Measurements from ENCODE around the gene UBTD1.

DNA sequence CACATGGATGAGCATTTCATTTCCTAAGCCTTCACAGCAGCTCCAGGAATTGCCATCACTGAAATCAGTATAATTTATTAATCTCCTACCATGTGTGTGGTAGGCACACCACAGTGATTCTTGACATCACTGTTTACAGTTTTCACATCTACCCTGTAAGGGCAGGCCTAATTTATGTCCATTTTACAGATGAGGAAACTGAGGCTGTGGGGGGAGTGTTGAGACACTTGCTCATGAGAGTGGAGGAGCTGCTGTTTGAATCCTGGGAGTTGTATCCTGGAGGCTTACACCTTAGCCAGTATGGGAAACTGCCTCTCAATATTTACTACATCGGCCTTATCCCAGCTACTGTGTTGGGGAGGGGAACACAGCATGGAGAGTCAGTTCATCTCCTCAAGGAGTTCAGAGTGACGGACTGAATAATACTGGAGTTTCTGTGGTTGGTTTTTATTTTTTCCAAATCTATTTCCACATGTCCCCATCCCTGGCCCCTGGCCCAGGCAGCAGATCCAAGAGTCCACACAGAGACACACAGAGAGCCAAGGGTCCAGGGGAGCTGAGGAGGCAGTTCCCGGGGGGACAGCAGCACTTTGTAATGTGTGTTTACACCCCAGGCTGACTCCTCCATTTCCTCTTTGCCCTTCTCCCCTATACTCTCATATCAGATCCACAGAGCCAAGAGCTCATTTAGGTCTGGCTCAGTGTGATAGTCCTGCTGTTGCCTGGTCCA lies 13.2 kb downstream of the UBTD1 start:
- TF ChIP-seq, protein P1, sequence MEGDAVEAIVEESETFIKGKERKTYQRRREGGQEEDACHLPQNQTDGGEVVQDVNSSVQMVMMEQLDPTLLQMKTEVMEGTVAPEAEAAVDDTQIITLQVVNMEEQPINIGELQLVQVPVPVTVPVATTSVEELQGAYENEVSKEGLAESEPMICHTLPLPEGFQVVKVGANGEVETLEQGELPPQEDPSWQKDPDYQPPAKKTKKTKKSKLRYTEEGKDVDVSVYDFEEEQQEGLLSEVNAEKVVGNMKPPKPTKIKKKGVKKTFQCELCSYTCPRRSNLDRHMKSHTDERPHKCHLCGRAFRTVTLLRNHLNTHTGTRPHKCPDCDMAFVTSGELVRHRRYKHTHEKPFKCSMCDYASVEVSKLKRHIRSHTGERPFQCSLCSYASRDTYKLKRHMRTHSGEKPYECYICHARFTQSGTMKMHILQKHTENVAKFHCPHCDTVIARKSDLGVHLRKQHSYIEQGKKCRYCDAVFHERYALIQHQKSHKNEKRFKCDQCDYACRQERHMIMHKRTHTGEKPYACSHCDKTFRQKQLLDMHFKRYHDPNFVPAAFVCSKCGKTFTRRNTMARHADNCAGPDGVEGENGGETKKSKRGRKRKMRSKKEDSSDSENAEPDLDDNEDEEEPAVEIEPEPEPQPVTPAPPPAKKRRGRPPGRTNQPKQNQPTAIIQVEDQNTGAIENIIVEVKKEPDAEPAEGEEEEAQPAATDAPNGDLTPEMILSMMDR (IDR thresholded peaks at IDR 0.05 in 4 of 5, conservative IDR thresholded peaks at IDR 0.05 in 1 of 5), result no peak
- TF ChIP-seq POLR2A (IDR thresholded peaks at IDR 0.05), result no peak

All from gastrocnemius medialis (tissue), 4 donors.